ENCODE measurements around the gene PIP5K1B.

PIP5K1B gene

GRCh38 chr9:68702493-68702892 is 2.5 kb upstream of the PIP5K1B start:
- Histone ChIP-seq H3K4ac (ENCODE audit: low read length) (no peak overlapping the region), H2BK5ac (ENCODE audit: low read length) (no peak overlapping the region), H3K4me1 (ENCODE audit: control insufficient read depth in 2 of 2, insufficient read depth in 1 of 2, low read depth in 1 of 2, low read length in 2 of 2) (peaks cover 4 to 19% of the 10 kb centered on the region in 2 donors), H3K9me3 (replicated peaks in 1 of 2; ENCODE audit: control insufficient read depth in 2 of 2, insufficient read depth in 1 of 2, low read depth in 1 of 2, low read length in 2 of 2) (peaks cover 0 to 2% of the 10 kb centered on the region in 2 donors), H3K18ac (ENCODE audit: low read length) (no peak overlapping the region), H3K36me3 (replicated peaks in 1 of 2; ENCODE audit: control insufficient read depth in 2 of 2, insufficient read depth in 2 of 2, low read length in 2 of 2) (peaks cover 0 to 1% of the 10 kb centered on the region in 2 donors), H3K79me1 (ENCODE audit: low read depth, low read length) (no peaks in the 10 kb centered on the region), H3K9ac (ENCODE audit: low read depth, low read length, poor library complexity) (no peak overlapping the region), H4K91ac (ENCODE audit: low read depth, low read length, poor library complexity) (no peak overlapping the region), H3K23ac (ENCODE audit: low read depth, low read length, poor library complexity) (no peak overlapping the region), H3K27me3 (ENCODE audit: control insufficient read depth in 3 of 3, insufficient read depth in 3 of 3, low read depth in 1 of 3, low read length in 3 of 3) (peaks cover 0 to 22% (median 0%) of the 10 kb centered on the region in 3 experiments), H4K8ac (ENCODE audit: low read depth, low read length) (no peak overlapping the region), H2AFZ (ENCODE audit: low read length) (no peak overlapping the region), H3K14ac (ENCODE audit: low read length) (no peak overlapping the region), H2AK5ac (ENCODE audit: low read depth, low read length) (no peak overlapping the region), H3K27ac (replicated peaks; ENCODE audit: low read length) (no peak overlapping the region), H3K4me3 (ENCODE audit: low read length in 2 of 2) (no peak overlapping the region), H2BK12ac (ENCODE audit: low read length) (no peak overlapping the region), H2BK15ac (ENCODE audit: low read length) (no peak overlapping the region), H2BK120ac (ENCODE audit: low read depth, low read length) (no peak overlapping the region), H3K4me2 (ENCODE audit: insufficient read depth, low read length, poor library complexity, severe bottlenecking) (no peak overlapping the region)
- WGBS, 2 donors (ENCODE audit: extremely low coverage in 2 of 2, insufficient read length in 2 of 2, insufficient replicate concordance in 1 of 2) = no CpG with 5 or more reads among the region's 3 CpGs
- DNase-seq (ENCODE audit: low spot score) = no peak

GRCh38 chr9:68703672-68704071 is 1.4 kb upstream of the PIP5K1B start:
- H3K14ac ChIP-seq (ENCODE audit: low read length) = no peak overlapping the region
- no peak for DNase-seq (ENCODE audit: low spot score)
- H2AFZ ChIP-seq (ENCODE audit: low read length) = no peak overlapping the region
- peak overlapping the region in 1 of 2 donors; percentile 58 for H3K4me3 ChIP-seq (ENCODE audit: low read length in 2 of 2)
- no peak overlapping the region for H3K27ac ChIP-seq (replicated peaks; ENCODE audit: low read length)
- H2BK5ac ChIP-seq (ENCODE audit: low read length) = no peak overlapping the region
- H4K8ac ChIP-seq (ENCODE audit: low read depth, low read length) = no peak overlapping the region
- no CpG with 5 or more reads among the region's 6 CpGs for WGBS, 2 donors (ENCODE audit: extremely low coverage in 2 of 2, insufficient read length in 2 of 2, insufficient replicate concordance in 1 of 2)
- H2AK5ac ChIP-seq (ENCODE audit: low read depth, low read length) = no peak overlapping the region
- no peak overlapping the region for H2BK120ac ChIP-seq (ENCODE audit: low read depth, low read length)
- peaks cover 0 to 2% of the 10 kb centered on the region in 2 donors for H3K9me3 ChIP-seq (replicated peaks in 1 of 2; ENCODE audit: control insufficient read depth in 2 of 2, insufficient read depth in 1 of 2, low read depth in 1 of 2, low read length in 2 of 2)
- H3K9ac ChIP-seq (ENCODE audit: low read depth, low read length, poor library complexity) = no peak overlapping the region
- H2BK12ac ChIP-seq (ENCODE audit: low read length) = no peak overlapping the region
- no peak overlapping the region for H3K23ac ChIP-seq (ENCODE audit: low read depth, low read length, poor library complexity)
- no peak overlapping the region for H3K4me2 ChIP-seq (ENCODE audit: insufficient read depth, low read length, poor library complexity, severe bottlenecking)
- H3K79me1 ChIP-seq (ENCODE audit: low read depth, low read length) = no peaks in the 10 kb centered on the region
- no peak overlapping the region for H3K18ac ChIP-seq (ENCODE audit: low read length)
- H3K36me3 ChIP-seq (replicated peaks in 1 of 2; ENCODE audit: control insufficient read depth in 2 of 2, insufficient read depth in 2 of 2, low read length in 2 of 2) = peaks cover 0 to 3% of the 10 kb centered on the region in 2 donors
- H3K27me3 ChIP-seq (ENCODE audit: control insufficient read depth in 3 of 3, insufficient read depth in 3 of 3, low read depth in 1 of 3, low read length in 3 of 3) = peaks cover 0 to 23% (median 0%) of the 10 kb centered on the region in 3 experiments
- H4K91ac ChIP-seq (ENCODE audit: low read depth, low read length, poor library complexity) = no peak overlapping the region
- H3K4ac ChIP-seq (ENCODE audit: low read length) = no peak overlapping the region
- H3K4me1 ChIP-seq (ENCODE audit: control insufficient read depth in 2 of 2, insufficient read depth in 1 of 2, low read depth in 1 of 2, low read length in 2 of 2) = peaks cover 4 to 19% of the 10 kb centered on the region in 2 donors
- H2BK15ac ChIP-seq (ENCODE audit: low read length) = no peak overlapping the region

GRCh38 chr9:68704498-68704813 is 584 bp upstream of the PIP5K1B start:
- peaks cover 0 to 11% of the 10 kb centered on the region in 2 donors for H3K36me3 ChIP-seq (replicated peaks in 1 of 2; ENCODE audit: control insufficient read depth in 2 of 2, insufficient read depth in 2 of 2, low read length in 2 of 2)
- no peak overlapping the region for H3K4ac ChIP-seq (ENCODE audit: low read length)
- no peak overlapping the region for H2BK120ac ChIP-seq (ENCODE audit: low read depth, low read length)
- H2BK5ac ChIP-seq (ENCODE audit: low read length) = no peak overlapping the region
- no peak overlapping the region for H3K14ac ChIP-seq (ENCODE audit: low read length)
- H3K4me1 ChIP-seq (ENCODE audit: control insufficient read depth in 2 of 2, insufficient read depth in 1 of 2, low read depth in 1 of 2, low read length in 2 of 2) = peaks cover 4 to 21% of the 10 kb centered on the region in 2 donors
- no peak overlapping the region for H2AK5ac ChIP-seq (ENCODE audit: low read depth, low read length)
- H3K23ac ChIP-seq (ENCODE audit: low read depth, low read length, poor library complexity) = no peak overlapping the region
- H3K4me3 ChIP-seq (ENCODE audit: low read length in 2 of 2) = peak overlapping the region; percentile 58 to 96
- no peaks in the 10 kb centered on the region for H3K9me3 ChIP-seq (replicated peaks in 1 of 2; ENCODE audit: control insufficient read depth in 2 of 2, insufficient read depth in 1 of 2, low read depth in 1 of 2, low read length in 2 of 2)
- peak overlapping the region; percentile 82 for H3K9ac ChIP-seq (ENCODE audit: low read depth, low read length, poor library complexity)
- H3K27ac ChIP-seq (replicated peaks; ENCODE audit: low read length) = no peak overlapping the region
- H3K4me2 ChIP-seq (ENCODE audit: insufficient read depth, low read length, poor library complexity, severe bottlenecking) = peak overlapping the region; percentile 84
- H3K79me1 ChIP-seq (ENCODE audit: low read depth, low read length) = no peaks in the 10 kb centered on the region
- H2AFZ ChIP-seq (ENCODE audit: low read length) = peak overlapping the region; percentile 95
- peaks cover 0 to 23% (median 0%) of the 10 kb centered on the region in 3 experiments for H3K27me3 ChIP-seq (ENCODE audit: control insufficient read depth in 3 of 3, insufficient read depth in 3 of 3, low read depth in 1 of 3, low read length in 3 of 3)
- peak overlapping the region; percentile 89 for H3K18ac ChIP-seq (ENCODE audit: low read length)
- H4K91ac ChIP-seq (ENCODE audit: low read depth, low read length, poor library complexity) = no peak overlapping the region
- H4K8ac ChIP-seq (ENCODE audit: low read depth, low read length) = no peak overlapping the region
- H2BK15ac ChIP-seq (ENCODE audit: low read length) = peak overlapping the region; percentile 70
- no peak for DNase-seq (ENCODE audit: low spot score)
- H2BK12ac ChIP-seq (ENCODE audit: low read length) = no peak overlapping the region
- no CpG with 5 or more reads among the region's 11 CpGs for WGBS, 2 donors (ENCODE audit: extremely low coverage in 2 of 2, insufficient read length in 2 of 2, insufficient replicate concordance in 1 of 2)

- H4K8ac ChIP-seq (ENCODE audit: low read depth, low read length) = no peak overlapping the region
- H2BK120ac ChIP-seq (ENCODE audit: low read depth, low read length) = no peak overlapping the region
- H3K23ac ChIP-seq (ENCODE audit: low read depth, low read length, poor library complexity) = no peak overlapping the region
- no peaks in the 10 kb centered on the region for H3K9me3 ChIP-seq (replicated peaks in 1 of 2; ENCODE audit: control insufficient read depth in 2 of 2, insufficient read depth in 1 of 2, low read depth in 1 of 2, low read length in 2 of 2)
- H2AK5ac ChIP-seq (ENCODE audit: low read depth, low read length) = no peak overlapping the region
- peak overlapping the region; percentile 58 to 96 for H3K4me3 ChIP-seq (ENCODE audit: low read length in 2 of 2)
- H2AFZ ChIP-seq (ENCODE audit: low read length) = peak overlapping the region; percentile 95
- H4K91ac ChIP-seq (ENCODE audit: low read depth, low read length, poor library complexity) = no peak overlapping the region
- no peak overlapping the region for H3K27ac ChIP-seq (replicated peaks; ENCODE audit: low read length)
- H3K4me1 ChIP-seq (ENCODE audit: control insufficient read depth in 2 of 2, insufficient read depth in 1 of 2, low read depth in 1 of 2, low read length in 2 of 2) = peaks cover 4 to 27% of the 10 kb centered on the region in 2 donors
- H3K4ac ChIP-seq (ENCODE audit: low read length) = no peak overlapping the region
- H2BK5ac ChIP-seq (ENCODE audit: low read length) = no peak overlapping the region
- DNase-seq (ENCODE audit: low spot score) = no peak
- H3K9ac ChIP-seq (ENCODE audit: low read depth, low read length, poor library complexity) = peak overlapping the region; percentile 82
- no peaks in the 10 kb centered on the region for H3K79me1 ChIP-seq (ENCODE audit: low read depth, low read length)
- H3K36me3 ChIP-seq (replicated peaks in 1 of 2; ENCODE audit: control insufficient read depth in 2 of 2, insufficient read depth in 2 of 2, low read length in 2 of 2) = peaks cover 0 to 21% of the 10 kb centered on the region in 2 donors
- peaks cover 0 to 23% (median 0%) of the 10 kb centered on the region in 3 experiments for H3K27me3 ChIP-seq (ENCODE audit: control insufficient read depth in 3 of 3, insufficient read depth in 3 of 3, low read depth in 1 of 3, low read length in 3 of 3)
- no peak overlapping the region for H2BK12ac ChIP-seq (ENCODE audit: low read length)
- no peak overlapping the region for H2BK15ac ChIP-seq (ENCODE audit: low read length)
- peak overlapping the region; percentile 84 for H3K4me2 ChIP-seq (ENCODE audit: insufficient read depth, low read length, poor library complexity, severe bottlenecking)
- H3K18ac ChIP-seq (ENCODE audit: low read length) = peak overlapping the region; percentile 89
- H3K14ac ChIP-seq (ENCODE audit: low read length) = peak overlapping the region; percentile 39
- WGBS, 2 donors (ENCODE audit: extremely low coverage in 2 of 2, insufficient read length in 2 of 2, insufficient replicate concordance in 1 of 2) = no CpG with 5 or more reads among the region's 62 CpGs
Measured at GRCh38 chr9:68705531-68706362, 707 bp downstream of the PIP5K1B start.
